Thoracic aorta (tissue), 2 donors: ENCODE measurements around the gene ITPR2. TPM values are rescaled to one million over a fixed set of nuclear protein-coding genes. Genes with fewer than 3 reads are reported as not detected.

Experiments
- ATAC-seq: fragments of 150-250 bp; one replicate; pipeline ENCODE4 v1.8.0; 2017; ENCODE audit warnings: low read depth; ENCODE audit not compliant: insufficient number of reproducible peaks, low FRiP score
- DNase-seq: peaks from one replicate; pipeline ENCODE4 v3.0.0-alpha.2; 2020; ENCODE audit warnings: low spot score
- H3K27ac ChIP-seq, 2 donors: fragments of 200-600 bp; sonication (generic); 1 replicate in 1 of 2; 2 replicates in 1 of 2; pipeline ENCODE4 v1.5.1; 2016; ENCODE audit warnings: mild to moderate bottlenecking in 2 of 2, moderate library complexity in 2 of 2
- H3K27me3 ChIP-seq: fragments of 200-600 bp; sonication (generic); replicated peaks from 2 replicates; pipeline ENCODE4 v1.6.0; 2016; ENCODE audit warnings: mild to moderate bottlenecking; ENCODE audit not compliant: insufficient read depth
- H3K36me3 ChIP-seq: fragments of 200-600 bp; sonication (generic); one replicate; pipeline ENCODE4 v1.5.1; 2016
- H3K4me1 ChIP-seq, 2 donors: fragments of 200-600 bp; sonication (generic); 1 replicate in 1 of 2; 2 replicates in 1 of 2; pipeline versions ENCODE4 v1.5.1 to v1.6.0; 2016; ENCODE audit warnings: low read depth in 2 of 2, mild to moderate bottlenecking in 1 of 2; ENCODE audit not compliant: control insufficient read depth in 1 of 2
- H3K4me3 ChIP-seq: fragments of 200-600 bp; sonication (generic); 2 replicates; pipeline ENCODE4 v1.5.1; 2016; ENCODE audit warnings: mild to moderate bottlenecking
- H3K9me3 ChIP-seq: fragments of 200-600 bp; sonication (generic); 2 replicates; pipeline ENCODE4 v1.5.1; 2016
- total RNA-seq, 2 donors: library from RNA; depleted of rRNA; stranded (reverse); fragments of >200 nt; gene quantifications; one replicate each; pipeline versions ENCODE4 v1.1.0 to v1.2.3, GENCODE V29; 2016
- TF ChIP-seq, protein P1 (sequence below): fragments of 200-600 bp; sonication (generic); IDR thresholded peaks from one replicate; pipeline ENCODE4 v1.5.1; 2019; ENCODE audit warnings: antibody characterized with exemption

ITPR2 gene
- total RNA-seq, 2 donors from 2014 or later: 28.3 to 86.3 TPM

GRCh38 chr12:26389343-26389742 lies 443.7 kb downstream of the ITPR2 start:
- no peaks in the 10 kb centered on the region for H3K9me3 ChIP-seq
- DNase-seq: no peak
- no peaks in the 10 kb centered on the region for H3K36me3 ChIP-seq
- TF ChIP-seq, protein P1, sequence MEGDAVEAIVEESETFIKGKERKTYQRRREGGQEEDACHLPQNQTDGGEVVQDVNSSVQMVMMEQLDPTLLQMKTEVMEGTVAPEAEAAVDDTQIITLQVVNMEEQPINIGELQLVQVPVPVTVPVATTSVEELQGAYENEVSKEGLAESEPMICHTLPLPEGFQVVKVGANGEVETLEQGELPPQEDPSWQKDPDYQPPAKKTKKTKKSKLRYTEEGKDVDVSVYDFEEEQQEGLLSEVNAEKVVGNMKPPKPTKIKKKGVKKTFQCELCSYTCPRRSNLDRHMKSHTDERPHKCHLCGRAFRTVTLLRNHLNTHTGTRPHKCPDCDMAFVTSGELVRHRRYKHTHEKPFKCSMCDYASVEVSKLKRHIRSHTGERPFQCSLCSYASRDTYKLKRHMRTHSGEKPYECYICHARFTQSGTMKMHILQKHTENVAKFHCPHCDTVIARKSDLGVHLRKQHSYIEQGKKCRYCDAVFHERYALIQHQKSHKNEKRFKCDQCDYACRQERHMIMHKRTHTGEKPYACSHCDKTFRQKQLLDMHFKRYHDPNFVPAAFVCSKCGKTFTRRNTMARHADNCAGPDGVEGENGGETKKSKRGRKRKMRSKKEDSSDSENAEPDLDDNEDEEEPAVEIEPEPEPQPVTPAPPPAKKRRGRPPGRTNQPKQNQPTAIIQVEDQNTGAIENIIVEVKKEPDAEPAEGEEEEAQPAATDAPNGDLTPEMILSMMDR: no peak
- no peaks in the 10 kb centered on the region for H3K4me1 ChIP-seq
- H3K27ac ChIP-seq: no peak overlapping the region
- H3K4me3 ChIP-seq: no peak overlapping the region
- ATAC-seq: no peak
- H3K27me3 ChIP-seq: no peaks in the 10 kb centered on the region

GRCh38 chr12:26384536-26384935 lies 448.5 kb downstream of the ITPR2 start:
- Histone ChIP-seq H3K36me3 (no peaks in the 10 kb centered on the region), H3K4me3 (no peak overlapping the region), H3K27me3 (no peaks in the 10 kb centered on the region), H3K27ac (no peak overlapping the region), H3K9me3 (no peaks in the 10 kb centered on the region), H3K4me1 (no peaks in the 10 kb centered on the region)
- ATAC-seq (no peak), DNase-seq (no peak)
- TF ChIP-seq, protein P1: no peak

GRCh38 chr12:26383041-26383440 lies 450.0 kb downstream of the ITPR2 start:
- no peaks in the 10 kb centered on the region for H3K36me3 ChIP-seq
- H3K4me3 ChIP-seq: no peak overlapping the region
- no peak for ATAC-seq
- TF ChIP-seq, protein P1: no peak
- H3K27ac ChIP-seq: no peak overlapping the region
- H3K9me3 ChIP-seq: no peaks in the 10 kb centered on the region
- H3K27me3 ChIP-seq: no peaks in the 10 kb centered on the region
- DNase-seq: no peak
- no peaks in the 10 kb centered on the region for H3K4me1 ChIP-seq

DNA sequence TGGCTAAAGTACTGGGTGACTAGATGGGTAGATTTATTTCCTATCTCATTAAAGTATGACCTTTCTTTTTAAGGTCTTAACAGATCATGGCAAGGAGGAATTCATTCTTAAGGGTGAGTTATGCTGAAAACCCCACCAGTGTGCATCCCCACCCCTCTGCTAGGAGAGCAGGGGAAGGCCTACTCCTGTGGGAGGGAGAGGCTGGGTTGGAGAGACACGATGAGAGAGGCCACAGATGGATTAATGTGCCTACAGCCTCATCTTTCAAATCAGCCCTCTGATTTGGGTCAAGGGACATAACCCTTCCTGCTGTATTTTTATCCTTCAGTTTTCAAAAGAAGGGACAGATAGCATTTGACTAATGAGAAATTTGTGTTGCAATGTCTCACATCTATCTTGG lies 452.1 kb downstream of the ITPR2 start:
- Histone ChIP-seq H3K9me3 (no peaks in the 10 kb centered on the region), H3K27ac (no peak overlapping the region), H3K4me3 (no peak overlapping the region), H3K36me3 (no peaks in the 10 kb centered on the region), H3K27me3 (no peaks in the 10 kb centered on the region), H3K4me1 (no peaks in the 10 kb centered on the region)
- DNase-seq (no peak), ATAC-seq (no peak)
- TF ChIP-seq, protein P1: no peak

DNA sequence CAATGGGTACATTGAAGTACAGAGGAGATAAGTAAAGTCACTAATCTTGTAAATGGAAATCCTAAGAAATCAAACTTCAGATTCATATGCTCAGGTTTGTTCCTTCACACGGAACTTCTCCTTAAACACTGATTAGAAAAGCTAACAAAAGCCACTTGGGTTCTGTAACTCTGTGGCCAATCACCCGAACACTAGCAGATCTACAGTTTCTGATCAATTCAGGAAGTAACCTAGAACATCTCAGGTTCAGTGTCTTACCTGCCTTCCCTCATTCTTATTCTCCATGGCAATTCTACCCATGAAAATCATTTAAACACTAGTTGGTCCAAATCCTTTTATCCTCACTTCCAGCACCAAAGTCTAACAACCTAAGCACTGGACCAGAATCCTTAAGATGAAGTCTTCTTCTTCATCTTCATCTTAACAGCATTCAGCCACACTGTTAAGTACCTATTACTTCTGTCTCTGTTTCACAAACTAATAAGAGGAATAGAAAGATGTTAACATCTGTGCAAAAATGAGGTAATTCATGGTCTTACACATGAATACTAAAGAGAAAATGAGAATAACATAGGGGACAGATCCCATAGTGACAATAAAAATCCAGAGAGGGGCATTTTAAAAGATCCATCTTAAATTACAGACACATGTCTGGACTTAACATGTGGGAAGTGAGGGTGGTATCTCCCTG lies 453.1 kb downstream of the ITPR2 start:
- TF ChIP-seq, protein P1: no peak
- Histone ChIP-seq H3K4me1 (no peaks in the 10 kb centered on the region), H3K4me3 (no peak overlapping the region), H3K27me3 (no peaks in the 10 kb centered on the region), H3K27ac (no peak overlapping the region), H3K36me3 (no peaks in the 10 kb centered on the region), H3K9me3 (no peaks in the 10 kb centered on the region)
- DNase-seq (no peak), ATAC-seq (no peak)
